NK-92 (cell line): ENCODE results near the gene NVL.
"Not testable (repeated sequence)": the region's sequence is repeated elsewhere in the genome, so short reads cannot be mapped to it uniquely, and the experiment has no call there.

ENCODE experiments used
- DNase-seq: peaks from one replicate; lab custom pipeline; 2025; ENCODE audit not compliant: unreplicated experiment; lab: John Stamatoyannopoulos, UW

Gene NVL

DNA sequence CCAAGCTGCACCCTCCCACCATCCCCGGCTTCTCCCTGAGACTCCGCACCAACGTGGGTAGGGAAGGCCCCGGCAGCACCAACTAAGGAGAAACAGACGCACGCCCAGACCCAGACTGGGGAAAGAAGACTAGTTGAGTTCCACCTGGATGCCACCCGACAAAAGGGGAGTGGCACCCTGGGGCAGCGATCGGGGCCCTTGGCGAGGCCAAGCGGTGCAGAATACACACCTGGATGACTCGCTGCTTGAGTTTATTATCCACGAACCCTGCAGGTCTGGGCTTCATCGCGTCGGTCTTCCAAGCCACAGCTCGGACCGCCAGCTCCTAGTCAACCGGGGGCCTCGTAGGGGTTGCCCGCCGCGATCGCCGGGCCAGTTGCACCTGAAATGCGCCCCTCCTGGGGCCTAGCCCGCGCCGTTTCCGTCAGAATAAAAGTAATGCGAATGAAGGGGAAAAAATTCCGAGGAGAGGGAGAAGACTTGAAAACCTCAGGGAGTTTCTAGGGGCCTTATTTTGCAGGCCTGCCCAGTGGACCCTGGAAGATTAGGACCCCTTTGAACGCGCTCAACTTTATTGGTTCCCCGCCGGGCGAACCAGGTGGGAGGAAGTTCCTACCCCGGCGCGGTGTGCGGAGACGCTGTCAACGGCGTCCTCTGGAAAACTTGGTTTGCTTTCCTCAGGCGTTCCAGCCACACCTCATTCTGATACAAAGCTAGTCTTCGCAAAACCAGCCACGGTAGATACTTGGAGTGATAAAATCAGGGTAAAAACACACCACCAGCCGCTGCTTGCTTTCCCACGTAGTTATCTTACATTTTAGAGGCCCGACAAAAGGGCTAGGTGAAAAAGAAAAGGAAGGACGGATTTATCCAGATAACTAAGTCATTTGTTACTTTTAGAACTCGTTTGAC is at the start of gene NVL:
Gene NVL (minus strand): TSS at position 331 of the 912 bp plus-strand sequence. CDS start 45 bp downstream, at position 286.
- peak; percentile 8 for DNase-seq

GRCh38 chr1:224378855-224379631 is 49.1 kb upstream of the NVL start:
- no peak for DNase-seq

DNA sequence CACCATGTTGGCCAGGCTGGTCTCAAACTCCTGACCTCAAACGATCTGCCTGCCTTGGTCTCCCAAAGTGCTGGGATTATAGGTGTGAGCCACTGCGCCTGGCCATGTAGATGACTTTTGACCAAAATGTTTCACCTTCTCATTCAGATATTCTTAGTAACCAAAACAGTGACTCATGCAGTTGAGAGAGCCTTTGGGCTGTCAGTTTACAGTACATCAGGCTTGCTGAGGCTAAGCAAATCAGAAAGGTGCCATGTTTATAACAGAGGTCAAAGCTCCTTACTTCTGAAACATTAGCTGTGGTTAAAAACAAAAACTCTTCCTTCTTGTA is 47.7 kb upstream of the NVL start:
- DNase-seq: no peak

DNA sequence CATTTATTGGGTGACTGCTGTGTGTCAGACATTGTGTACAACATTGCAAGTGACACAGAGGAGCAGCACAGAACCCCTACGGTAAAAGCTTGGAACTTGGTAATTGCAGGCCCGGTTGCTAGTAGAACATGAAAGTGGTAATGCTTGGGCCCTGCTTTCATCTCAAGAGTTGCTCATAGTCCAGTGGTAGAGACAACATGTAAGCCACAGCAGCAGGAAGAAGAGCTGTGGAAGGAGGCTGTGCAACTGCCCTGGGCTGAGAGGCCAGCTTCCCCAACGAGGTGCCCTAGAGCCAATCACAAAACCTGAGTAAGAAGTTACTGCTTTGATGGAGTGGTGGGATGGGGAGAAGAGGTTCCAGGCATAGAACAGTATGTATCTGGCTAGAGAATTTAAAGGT is 45.1 kb upstream of the NVL start:
- DNase-seq: no peak

DNA sequence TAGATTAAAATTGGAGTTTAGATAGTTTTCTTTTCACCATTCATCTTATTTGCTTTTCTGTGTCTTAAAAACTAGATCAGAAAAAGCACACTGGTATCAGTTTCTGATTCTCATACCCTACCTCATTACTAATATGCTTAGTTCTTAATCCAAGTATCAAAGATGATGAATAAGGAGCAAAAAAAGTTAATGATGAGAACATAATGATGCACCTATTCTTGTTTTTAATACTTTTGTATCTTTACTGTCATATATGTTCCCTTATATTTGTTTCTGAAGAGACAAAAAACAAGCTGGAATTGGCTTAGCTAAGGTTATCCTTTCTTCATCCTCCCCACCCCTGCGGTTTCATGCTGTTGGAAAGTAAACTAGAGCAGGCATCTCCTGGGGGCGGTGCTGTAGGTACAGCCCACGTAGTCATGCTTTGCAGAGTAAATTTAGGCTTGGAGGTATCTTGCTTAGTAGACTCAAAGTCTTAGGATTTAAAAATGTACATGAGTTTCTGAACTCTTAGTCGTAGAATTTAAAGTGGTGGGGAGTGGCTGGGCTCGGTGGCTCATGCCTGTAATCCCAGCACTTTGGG is 43.1 kb upstream of the NVL start:
- DNase-seq: no peak

DNA sequence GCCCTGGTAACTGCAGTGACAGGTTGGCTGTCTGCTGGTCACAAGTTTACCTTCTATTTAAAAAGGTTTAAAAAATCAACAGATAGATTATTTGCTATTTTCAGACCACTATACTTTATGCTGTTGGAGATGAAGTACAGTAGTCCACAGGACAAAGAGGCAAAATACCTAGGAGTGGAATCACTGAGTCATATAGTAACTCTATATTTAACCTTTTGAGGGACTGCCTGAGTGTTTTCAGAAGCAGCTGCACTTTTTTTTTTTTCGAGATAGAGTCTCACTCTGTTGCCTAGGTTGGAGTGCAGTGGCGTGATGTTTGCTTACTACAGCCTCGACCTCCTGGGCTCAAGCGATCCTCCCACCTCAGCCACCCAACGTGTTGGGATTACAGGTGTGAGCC is 38.4 kb upstream of the NVL start:
- no peak for DNase-seq

DNA sequence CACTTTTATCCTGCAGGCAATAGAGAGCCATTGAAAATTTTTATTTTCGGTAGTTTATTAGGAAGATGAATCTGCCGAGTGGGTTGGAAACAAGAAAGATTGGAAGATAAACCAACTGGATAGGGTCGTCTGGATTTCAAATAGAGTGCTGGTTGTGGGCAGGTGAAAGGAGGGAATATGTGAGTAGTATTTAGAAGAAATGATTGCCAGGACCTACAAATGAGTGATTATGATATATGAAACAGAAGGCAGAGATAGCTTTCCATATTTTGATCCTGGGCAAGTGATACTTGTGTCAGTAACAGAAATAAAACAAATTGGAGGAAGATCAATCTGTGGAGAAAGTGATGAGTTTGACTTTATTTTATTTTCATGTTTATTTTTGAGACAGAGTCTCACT is 29.2 kb upstream of the NVL start:
- DNase-seq: no peak

GRCh38 chr1:224358237-224358636 is 28.3 kb upstream of the NVL start:
- no peak for DNase-seq

DNA sequence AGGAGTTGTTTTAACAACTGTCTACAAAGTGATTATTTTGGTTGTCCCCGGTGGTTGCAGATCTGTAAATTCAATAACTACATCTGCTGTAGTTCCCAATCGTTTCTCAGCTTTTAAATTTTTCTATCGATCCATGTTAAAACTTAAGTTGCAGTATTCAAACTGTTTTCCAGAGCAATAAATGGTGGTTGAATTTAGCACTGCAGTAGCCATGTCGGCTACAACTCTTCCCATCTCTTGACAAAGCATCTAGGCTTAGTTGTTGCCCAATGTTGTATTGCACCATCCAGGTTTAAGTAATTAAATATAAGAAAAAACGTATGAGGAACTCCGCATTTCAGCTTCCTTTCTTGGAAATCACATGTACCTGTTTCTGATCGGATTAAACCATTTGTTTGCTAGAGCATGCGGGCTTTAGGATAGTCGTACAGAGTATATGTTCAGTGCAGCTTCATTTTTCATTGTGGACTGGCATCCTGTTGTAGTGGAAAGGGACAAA is 27.7 kb upstream of the NVL start:
- no peak for DNase-seq

- peak; percentile 38 for DNase-seq
Measured at GRCh38 chr1:224356685-224357625, 27.0 kb upstream of the NVL start, which contains the start of gene CNIH4. TSS of gene CNIH4 (plus strand) at chr1:224356879. CDS start at chr1:224356925, 46 bp downstream.

- DNase-seq: no peak
Measured at GRCh38 chr1:224353975-224354925, 24.3 kb upstream of the NVL start.

GRCh38 chr1:224352436-224353085 is 22.6 kb upstream of the NVL start:
- DNase-seq: not testable (repeated sequence)

DNA sequence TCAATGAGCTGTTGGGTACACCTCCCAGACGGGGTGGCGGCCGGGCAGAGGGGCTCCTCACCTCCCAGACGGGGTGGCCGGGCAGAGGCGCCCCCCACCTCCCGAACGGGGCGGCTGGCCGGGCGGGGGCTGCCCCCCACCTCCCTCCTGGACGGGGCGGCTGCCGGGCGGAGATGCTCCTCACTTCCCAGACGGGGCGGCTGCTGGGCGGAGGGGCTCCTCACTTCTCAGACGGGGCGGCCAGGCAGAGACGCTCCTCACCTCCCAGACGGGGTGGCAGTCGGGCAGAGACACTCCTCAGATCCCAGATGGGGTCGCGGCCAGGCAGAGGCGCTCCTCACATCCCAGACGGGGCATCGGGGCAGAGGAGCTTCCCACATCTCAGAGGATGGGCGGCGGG is 19.7 kb upstream of the NVL start:
- DNase-seq: not testable (repeated sequence)

- no peak for DNase-seq
Measured at GRCh38 chr1:224348137-224348536, 18.2 kb upstream of the NVL start.

DNA sequence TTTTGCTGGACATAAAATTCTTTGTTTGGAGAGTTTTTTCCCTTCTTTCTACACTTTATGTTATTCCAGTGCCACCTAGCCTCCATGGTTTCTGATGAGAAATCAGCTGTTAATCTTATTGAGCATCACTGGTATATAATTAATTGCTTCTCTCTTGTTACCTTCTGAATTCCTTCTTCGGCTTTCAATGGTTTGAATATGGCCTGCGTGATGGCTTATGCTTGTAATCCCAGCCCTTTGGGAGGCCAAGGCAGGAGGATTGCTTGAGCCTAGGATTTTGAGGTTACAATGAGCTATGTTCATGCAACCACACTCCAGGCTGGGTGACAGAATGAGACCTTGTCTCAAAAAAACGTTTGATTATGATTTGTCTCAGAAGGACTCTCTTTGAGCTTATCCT is 13.7 kb upstream of the NVL start:
- no peak for DNase-seq

- not testable (repeated sequence) for DNase-seq
Measured at GRCh38 chr1:224340453-224341384, 10.7 kb upstream of the NVL start.

DNA sequence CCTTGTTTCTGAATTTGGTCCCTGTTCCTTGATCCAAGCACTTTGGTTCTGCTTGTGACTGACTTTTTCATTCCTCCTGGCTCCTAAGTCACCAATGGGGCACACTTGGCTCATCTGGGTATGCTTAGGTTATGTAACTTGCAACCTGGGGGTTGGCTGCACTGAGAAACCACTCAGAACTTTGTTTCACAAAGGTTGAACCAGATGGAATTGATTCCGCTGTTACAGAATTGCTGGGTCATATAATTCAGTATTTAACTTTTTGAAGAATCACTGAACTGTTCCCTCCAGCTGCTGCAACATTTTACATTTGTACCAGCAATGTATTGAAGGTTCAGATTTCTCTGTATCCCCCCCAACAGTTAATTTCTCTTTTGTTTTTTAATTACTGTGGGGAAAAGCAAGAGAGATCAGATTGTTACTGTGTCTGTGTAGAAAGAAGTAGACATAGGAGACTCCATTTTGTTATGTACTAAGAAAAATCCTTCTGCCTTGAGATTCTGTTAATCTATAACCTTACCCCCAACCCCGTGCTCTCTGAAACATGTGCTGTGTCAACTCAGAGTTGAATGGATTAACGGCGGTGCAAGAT is 9.6 kb upstream of the NVL start:
- no peak for DNase-seq
